Esophagus muscularis mucosa (tissue), 4 donors: ENCODE measurements around the gene RPRD1B. TPM values are rescaled to one million over a fixed set of nuclear protein-coding genes. Genes with fewer than 3 reads are reported as not detected.

ENCODE experiments used
- DNase-seq: peaks from one replicate; pipeline ENCODE4 v3.0.0-alpha.2; 2017; ENCODE audit errors: extremely low spot score
- H3K27ac ChIP-seq, 4 donors: fragments of 200-600 bp; sonication (generic); replicated peaks in 1 of 4; 1 replicate in 3 of 4; 2 replicates in 1 of 4; pipeline ENCODE4 v1.5.1; 2016 to 2019; ENCODE audit warnings: mild to moderate bottlenecking in 1 of 4
- H3K27me3 ChIP-seq, 4 donors: fragments of 200-600 bp; sonication (generic); one replicate each; pipeline versions ENCODE4 v1.5.1 to v1.6.0; 2016 to 2019
- H3K36me3 ChIP-seq, 4 donors: fragments of 200-600 bp; sonication (generic); one replicate each; pipeline ENCODE4 v1.5.1; 2016 to 2019
- H3K4me1 ChIP-seq, 4 donors: fragments of 200-600 bp; sonication (generic); one replicate each; pipeline ENCODE4 v1.5.1; 2016 to 2019
- H3K4me3 ChIP-seq, 4 donors: fragments of 200-600 bp; sonication (generic); 1 replicate in 2 of 4; 2 replicates in 2 of 4; pipeline ENCODE4 v1.5.1; 2016 to 2019; ENCODE audit warnings: mild to moderate bottlenecking in 4 of 4, moderate library complexity in 1 of 4
- H3K9me3 ChIP-seq, 4 donors: fragments of 200-600 bp; sonication (generic); 1 replicate in 3 of 4; 2 replicates in 1 of 4; pipeline ENCODE4 v1.5.1; 2016 to 2019
- CTCF ChIP-seq, 3 experiments: fragments of 200-600 bp in 2 of 3; fragments of 450-650 bp in 1 of 3; sonication (generic) in 2 of 3; IDR thresholded peaks; one replicate each; pipeline ENCODE4 v1.5.1; 2017 to 2019; ENCODE audit warnings: antibody characterized with exemption in 3 of 3, mild to moderate bottlenecking in 2 of 3, moderate library complexity in 1 of 3
- EP300 ChIP-seq: sonication (generic); formaldehyde crosslinking; IDR thresholded peaks from one replicate; pipeline ENCODE4 v1.6.1; 2017; ENCODE audit warnings: antibody characterized with exemption
- POLR2A ChIP-seq: fragments of 450-650 bp; IDR thresholded peaks from one replicate; pipeline ENCODE4 v1.6.1; 2017; ENCODE audit warnings: antibody characterized with exemption, moderate library complexity, mild to moderate bottlenecking, low read depth
- POLR2AphosphoS5 ChIP-seq, 2 donors: sonication (generic); formaldehyde crosslinking; IDR thresholded peaks; one replicate each; pipeline ENCODE4 v1.6.1; 2017; ENCODE audit warnings: antibody characterized with exemption in 2 of 2
- WGBS: methylation state at CpG from one replicate; pipeline ENCODE4 v1.1.5; 2018; 5-methylcytosine and 5-hydroxymethylcytosine counted together
- intact Hi-C: fragments of 100-400 bp; cut with DNase I; formaldehyde crosslinking; loops from one replicate; pipeline ENCODE4 v1.15.1; 2023
- total RNA-seq, 4 donors: library from RNA; depleted of rRNA; stranded (reverse); fragments of >200 nt; gene quantifications; one replicate each; pipeline versions ENCODE4 v1.1.0 to v1.2.1, GENCODE V29; 2016

Gene RPRD1B
- total RNA-seq, 4 donors from 2014 or later: 26.7 to 39.5 (median 33.8) TPM

GRCh38 chr20:37991908-37992307 lies 41.6 kb upstream of the RPRD1B start:
- no peaks in the 10 kb centered on the region for H3K27me3 ChIP-seq
- intact Hi-C loops: loop anchor here (5.0 kb wide), 2 partner anchors 90 to 430 kb away; partner anchors contain the start of gene VSTM2L
- no peak for TF ChIP-seq POLR2A
- TF ChIP-seq POLR2AphosphoS5 (IDR thresholded peaks at IDR 0.05): no peak
- no peak for TF ChIP-seq EP300
- TF ChIP-seq CTCF (IDR thresholded peaks at IDR 0.05): no peak
- H3K27ac ChIP-seq: peak overlapping the region; percentile 57 to 74 (median 63)
- no peak for DNase-seq
- H3K4me3 ChIP-seq: no peak overlapping the region
- peaks cover 15 to 39% (median 27%) of the 10 kb centered on the region in 4 donors for H3K36me3 ChIP-seq
- peaks cover 58 to 82% (median 75%) of the 10 kb centered on the region in 4 donors for H3K4me1 ChIP-seq
- no peaks in the 10 kb centered on the region for H3K9me3 ChIP-seq
- 89% methylated on average over 4 of the region's 4 CpGs for WGBS

- TF ChIP-seq CTCF (IDR thresholded peaks at IDR 0.05) (peak; percentile 17 to 77 (median 71)), POLR2AphosphoS5 (IDR thresholded peaks at IDR 0.05) (no peak)
- peaks cover 22 to 49% (median 35%) of the 10 kb centered on the region in 4 donors for H3K36me3 ChIP-seq
- H3K4me3 ChIP-seq: no peak overlapping the region
- DNase-seq: no peak
- intact Hi-C loops: loop anchor here (5.0 kb wide), 2 partner anchors 91 to 431 kb away; partner anchors contain the start of gene VSTM2L
- H3K27ac ChIP-seq: peak overlapping the region; percentile 57 to 74 (median 63)
- peaks cover 48 to 72% (median 65%) of the 10 kb centered on the region in 4 donors for H3K4me1 ChIP-seq
- H3K27me3 ChIP-seq: no peaks in the 10 kb centered on the region
- no peaks in the 10 kb centered on the region for H3K9me3 ChIP-seq
- WGBS: 48% methylated on average over 5 of the region's 5 CpGs
Observed at GRCh38 chr20:37992802-37993409, 40.6 kb upstream of the RPRD1B start.

GRCh38 chr20:37994512-37994911 lies 39.0 kb upstream of the RPRD1B start:
- no peaks in the 10 kb centered on the region for H3K27me3 ChIP-seq
- no peak overlapping the region for H3K4me3 ChIP-seq
- DNase-seq: no peak
- H3K9me3 ChIP-seq: no peaks in the 10 kb centered on the region
- WGBS: 85% methylated on average over 4 of the region's 4 CpGs
- peaks cover 32 to 59% (median 49%) of the 10 kb centered on the region in 4 donors for H3K4me1 ChIP-seq
- peaks cover 38 to 61% (median 51%) of the 10 kb centered on the region in 4 donors for H3K36me3 ChIP-seq
- TF ChIP-seq POLR2AphosphoS5 (IDR thresholded peaks at IDR 0.05) (peak; percentile 16 to 35), EP300 (no peak), POLR2A (no peak), CTCF (IDR thresholded peaks at IDR 0.05) (no peak)
- intact Hi-C loops: loop anchor here (5.0 kb wide), 2 partner anchors 92 to 432 kb away; partner anchors contain the start of gene VSTM2L
- no peak overlapping the region for H3K27ac ChIP-seq

GRCh38 chr20:37995856-37996605 lies 37.5 kb upstream of the RPRD1B start:
- WGBS: 83% methylated on average over 9 of the region's 9 CpGs
- Histone ChIP-seq H3K27ac (no peak overlapping the region), H3K36me3 (peaks cover 49 to 77% (median 66%) of the 10 kb centered on the region in 4 donors)

More at GRCh38 chr20:37995856-37996605, 37.5 kb upstream of the RPRD1B start:
- Histone ChIP-seq H3K27me3 (no peaks in the 10 kb centered on the region), H3K9me3 (no peaks in the 10 kb centered on the region), H3K4me3 (no peak overlapping the region), H3K4me1 (peaks cover 22 to 44% (median 34%) of the 10 kb centered on the region in 4 donors)
- no peak for DNase-seq
- TF ChIP-seq CTCF (IDR thresholded peaks at IDR 0.05) (no peak), EP300 (no peak), POLR2A (no peak), POLR2AphosphoS5 (IDR thresholded peaks at IDR 0.05) (no peak)
- intact Hi-C loops: no loop called here
